A673 (cell line): ENCODE measurements around the gene PKD2. TPM values are rescaled to one million over a fixed set of nuclear protein-coding genes. Genes with fewer than 3 reads are reported as not detected.

Experiments
- BruUV-seq: library from RNA; stranded (reverse); fragments of 400-500 nt; replicated peaks from 2 replicates; lab custom pipeline; 2021; lab: Mats Ljungman, UMichigan
- CTCF ChIA-PET: fragments of 300-600 bp; sonication (Branson Sonifier 250); formaldehyde crosslinking; loops from one replicate; lab custom pipeline; 2022; ENCODE audit warnings: antibody characterized with exemption; lab: Charles Lee
- POLR2A ChIA-PET: fragments of 300-600 bp; sonication (Branson Sonifier 250); formaldehyde crosslinking; loops from one replicate; lab custom pipeline; 2022; ENCODE audit warnings: antibody characterized with exemption; ENCODE audit not compliant: low non-redundant PET; lab: Charles Lee
- DNase-seq: peaks from one replicate; pipeline ENCODE4 v3.0.0-alpha.2; 2015; ENCODE audit warnings: low spot score
- H3K27ac ChIP-seq: fragments of 200-600 bp; sonication (generic); 2 replicates; pipeline ENCODE4 v1.5.1; 2016; ENCODE audit warnings: mixed run types, low read depth, mild to moderate bottlenecking, mixed read lengths, antibody characterized with exemption, low read length; ENCODE audit not compliant: poor library complexity, severe bottlenecking
- H3K27me3 ChIP-seq: fragments of 200-600 bp; sonication (generic); replicated peaks from 2 replicates; pipeline ENCODE4 v1.6.1; 2017; ENCODE audit warnings: mixed run types, low read depth, mild to moderate bottlenecking, mixed read lengths, antibody characterized with exemption, low read length; ENCODE audit not compliant: insufficient read depth, poor library complexity
- H3K36me3 ChIP-seq: fragments of 200-600 bp; sonication (generic); 2 replicates; pipeline ENCODE4 v1.6.1; 2016; ENCODE audit warnings: mixed run types, mild to moderate bottlenecking, mixed read lengths, antibody characterized with exemption, low read length; ENCODE audit not compliant: insufficient read depth, poor library complexity, severe bottlenecking
- H3K4me1 ChIP-seq: fragments of 200-600 bp; sonication (generic); 2 replicates; pipeline ENCODE4 v1.6.1; 2017; ENCODE audit warnings: mixed run types, mild to moderate bottlenecking, mixed read lengths, antibody characterized with exemption, low read length; ENCODE audit not compliant: insufficient read depth, poor library complexity, severe bottlenecking
- H3K4me3 ChIP-seq: fragments of 200-600 bp; sonication (generic); 2 replicates; pipeline ENCODE4 v1.5.1; 2016; ENCODE audit warnings: low read depth, mixed run types, mild to moderate bottlenecking, mixed read lengths, low read length; ENCODE audit not compliant: poor library complexity, severe bottlenecking
- H3K9me3 ChIP-seq: fragments of 200-600 bp; sonication (generic); 2 replicates; pipeline ENCODE4 v1.6.1; 2016; ENCODE audit warnings: mixed run types, low read depth, mild to moderate bottlenecking, mixed read lengths, antibody characterized with exemption, low read length; ENCODE audit not compliant: poor library complexity, severe bottlenecking
- CTCF ChIP-seq: fragments of 300-800, 200-600 bp; sonication (generic); conservative IDR thresholded peaks from 2 replicates; pipeline ENCODE4 v1.5.1; 2017; ENCODE audit warnings: low read depth, mild to moderate bottlenecking, antibody characterized with exemption, low read length, moderate library complexity, mixed read lengths
- EZH2 ChIP-seq: fragments of 200-600 bp; sonication (generic); IDR thresholded peaks from 2 replicates; pipeline ENCODE4 v1.6.1; 2017; ENCODE audit warnings: borderline replicate concordance, low read depth, mild to moderate bottlenecking, mixed read lengths, antibody characterized with exemption, low read length; ENCODE audit not compliant: poor library complexity, severe bottlenecking
- intact Hi-C: fragments of 100-400 bp; cut with micrococcal nuclease; formaldehyde crosslinking; loops from one replicate; pipeline ENCODE4 v1.10.0; 2022; ENCODE audit not compliant: unreplicated experiment
- total RNA-seq: library from RNA; stranded (reverse); gene quantifications from 2 replicates; pipeline ENCODE4 v1.2.3, GENCODE V29; 2021

PKD2 gene
- total RNA-seq, 1 experiment from 2014 or later: 10.0 TPM

GRCh38 chr4:87978681-87979080 is 28.8 kb upstream of the PKD2 start:
- Histone ChIP-seq H3K36me3 (no peaks in the 10 kb centered on the region), H3K27ac (no peak overlapping the region), H3K9me3 (no peaks in the 10 kb centered on the region), H3K4me1 (no peaks in the 10 kb centered on the region), H3K4me3 (no peak overlapping the region), H3K27me3 (no peaks in the 10 kb centered on the region)
- ChIA-PET CTCF (no interaction called here), POLR2A (no interaction called here)
- BruUV-seq: no TSS peak
- intact Hi-C loops: no loop called here
- no peak for TF ChIP-seq CTCF
- no peak for TF ChIP-seq EZH2
- no peak for DNase-seq

- CTCF ChIA-PET: no interaction called here
- H3K9me3 ChIP-seq: no peaks in the 10 kb centered on the region
- no peaks in the 10 kb centered on the region for H3K27me3 ChIP-seq
- no TSS peak for BruUV-seq
- intact Hi-C loops: no loop called here
- no peak for DNase-seq
- POLR2A ChIA-PET: no interaction called here
- H3K36me3 ChIP-seq: no peaks in the 10 kb centered on the region
- H3K4me1 ChIP-seq: no peaks in the 10 kb centered on the region
- TF ChIP-seq CTCF (no peak), EZH2 (no peak)
- H3K27ac ChIP-seq: no peak overlapping the region
- H3K4me3 ChIP-seq: no peak overlapping the region
These were observed 27.6 kb upstream of the PKD2 start for GRCh38 chr4:87979810-87980209.

- Histone ChIP-seq H3K36me3 (no peaks in the 10 kb centered on the region), H3K9me3 (no peaks in the 10 kb centered on the region), H3K27me3 (no peaks in the 10 kb centered on the region), H3K4me1 (no peaks in the 10 kb centered on the region), H3K4me3 (no peak overlapping the region), H3K27ac (no peak overlapping the region)
- ChIA-PET CTCF (no interaction called here), POLR2A (no interaction called here)
- peak; percentile 22 for DNase-seq
- intact Hi-C loops: no loop called here
- no TSS peak for BruUV-seq
- TF ChIP-seq CTCF (no peak), EZH2 (no peak)
These were observed 25.9 kb upstream of the PKD2 start for GRCh38 chr4:87981486-87981885.
